HG03558 (cell line): Measurements from ENCODE around the gene PCDH9.
"Not testable (repeated sequence)": the region's sequence is repeated elsewhere in the genome, so short reads cannot be mapped to it uniquely, and the experiment has no call there.

ENCODE experiments used
- ATAC-seq: cut with Tn5 transposase; IDR thresholded peaks from one replicate; pipeline ENCODE4 v1.9.1; 2021; ENCODE audit warnings: moderate number of reproducible peaks; ENCODE audit not compliant: unreplicated experiment; ENCODE audit errors: extremely low read depth

PCDH9 gene

GRCh38 chr13:66933527-66933926, 296.6 kb downstream of the PCDH9 start:
- no peak for ATAC-seq

- no peak for ATAC-seq
These were observed 302.6 kb downstream of the PCDH9 start for GRCh38 chr13:66927562-66927961.

- ATAC-seq: no peak
These were observed 303.1 kb downstream of the PCDH9 start for GRCh38 chr13:66926851-66927524.

- ATAC-seq: no peak
These were observed 303.8 kb downstream of the PCDH9 start for GRCh38 chr13:66926200-66926850.

- no peak for ATAC-seq
These were observed 307.7 kb downstream of the PCDH9 start for GRCh38 chr13:66922444-66922843.

- ATAC-seq: no peak
These were observed 308.7 kb downstream of the PCDH9 start for GRCh38 chr13:66921437-66921836.

- ATAC-seq: no peak
These were observed 314.4 kb downstream of the PCDH9 start for GRCh38 chr13:66915596-66916185.

- ATAC-seq: no peak
These were observed 316.0 kb downstream of the PCDH9 start for GRCh38 chr13:66914155-66914554.

- ATAC-seq: no peak
These were observed 318.7 kb downstream of the PCDH9 start for GRCh38 chr13:66911411-66911939.

GRCh38 chr13:66899955-66900354, 330.2 kb downstream of the PCDH9 start:
- no peak for ATAC-seq

- ATAC-seq: no peak
These were observed 333.2 kb downstream of the PCDH9 start for GRCh38 chr13:66896933-66897332.

GRCh38 chr13:66895780-66896179, 334.4 kb downstream of the PCDH9 start:
- no peak for ATAC-seq

- no peak for ATAC-seq
These were observed 334.8 kb downstream of the PCDH9 start for GRCh38 chr13:66895320-66895719.

- ATAC-seq: no peak
These were observed 341.4 kb downstream of the PCDH9 start for GRCh38 chr13:66888698-66889097.

- peak; percentile 56 for ATAC-seq
These were observed 343.0 kb downstream of the PCDH9 start for GRCh38 chr13:66887088-66887487.

GRCh38 chr13:66886264-66886663, 343.9 kb downstream of the PCDH9 start:
- no peak for ATAC-seq

- ATAC-seq: not testable (repeated sequence)
These were observed 349.0 kb downstream of the PCDH9 start for GRCh38 chr13:66881170-66881569.

- no peak for ATAC-seq
These were observed 350.1 kb downstream of the PCDH9 start for GRCh38 chr13:66879988-66880387.

- no peak for ATAC-seq
These were observed 354.9 kb downstream of the PCDH9 start for GRCh38 chr13:66875264-66875663.

GRCh38 chr13:66864627-66865026, 365.5 kb downstream of the PCDH9 start:
- no peak for ATAC-seq

- ATAC-seq: no peak
These were observed 369.2 kb downstream of the PCDH9 start for GRCh38 chr13:66860878-66861417.
